ENCODE data around the gene SART1. TPM values are rescaled to one million over a fixed set of nuclear protein-coding genes. Genes with fewer than 3 reads are reported as not detected.

SART1 gene
- total RNA-seq, 4 donors from 2014 or later: 32.3 to 96.1 (median 39.7) TPM

GRCh38 chr11:65919141-65919572 is 42.4 kb upstream of the SART1 start, which contains the start of gene DRAP1:
DRAP1 (plus strand) TSS chr11:65919426; CDS start chr11:65919502, 76 bp downstream.
- Histone ChIP-seq H3K27ac (peak within 1 kb of the TSS; percentile 78 to 98 (median 97)), H3K4me1 (peaks cover 0 to 58% (median 42%) of the 10 kb centered on the region in 3 donors), H3K4me3 (peak within 1 kb of the TSS; percentile 88 to 99), H3K36me3 (peaks cover 0 to 42% of the 10 kb centered on the region in 2 donors), H3K9me3 (no peaks in the 10 kb centered on the region), H3K27me3 (no peaks in the 10 kb centered on the region)
- peak; percentile 77 for TF ChIP-seq POLR2AphosphoS5 (IDR thresholded peaks at IDR 0.05)
- no peak for TF ChIP-seq EP300 (IDR thresholded peaks at IDR 0.05)
- TF ChIP-seq POLR2A (IDR thresholded peaks at IDR 0.05): peak; percentile 68 to 72
- TF ChIP-seq CTCF (IDR thresholded peaks at IDR 0.05): no peak
- peak; percentile 94 for ATAC-seq
- whole genome bisulfite sequencing, 2 donors (ENCODE audit: low coverage in 1 of 2): no CpG with 5 or more reads among the region's 59 CpGs

- H3K4me1 ChIP-seq: peaks cover 0 to 52% (median 42%) of the 10 kb centered on the region in 3 donors
- ATAC-seq: peak; percentile 24
- no CpG with 5 or more reads among the region's 60 CpGs for WGBS, 2 donors (ENCODE audit: low coverage in 1 of 2)
- H3K27me3 ChIP-seq: no peaks in the 10 kb centered on the region
- peak overlapping the region; percentile 88 to 99 for H3K4me3 ChIP-seq
- TF ChIP-seq EP300 (IDR thresholded peaks at IDR 0.05): no peak
- TF ChIP-seq POLR2AphosphoS5 (IDR thresholded peaks at IDR 0.05): no peak
- TF ChIP-seq POLR2A (IDR thresholded peaks at IDR 0.05): no peak
- no peak for TF ChIP-seq CTCF (IDR thresholded peaks at IDR 0.05)
- H3K36me3 ChIP-seq: peaks cover 0 to 42% of the 10 kb centered on the region in 2 donors
- no peaks in the 10 kb centered on the region for H3K9me3 ChIP-seq
- H3K27ac ChIP-seq: peak overlapping the region; percentile 73 to 98 (median 96)
Measured at GRCh38 chr11:65919573-65920371, 41.8 kb upstream of the SART1 start.

- TF ChIP-seq POLR2AphosphoS5 (IDR thresholded peaks at IDR 0.05) (no peak), CTCF (IDR thresholded peaks at IDR 0.05) (no peak), EP300 (IDR thresholded peaks at IDR 0.05) (no peak), POLR2A (IDR thresholded peaks at IDR 0.05) (no peak)
- peaks cover 0 to 46% (median 37%) of the 10 kb centered on the region in 3 donors for H3K4me1 ChIP-seq
- peaks cover 0 to 42% of the 10 kb centered on the region in 2 donors for H3K36me3 ChIP-seq
- peak overlapping the region; percentile 88 to 99 for H3K4me3 ChIP-seq
- peak overlapping the region in 3 of 4 donors; percentile 94 to 98 (median 97) for H3K27ac ChIP-seq
- H3K9me3 ChIP-seq: no peaks in the 10 kb centered on the region
- no peak for ATAC-seq
- no peaks in the 10 kb centered on the region for H3K27me3 ChIP-seq
- 60 to 64% methylated on average over 1 to 8 of the region's 15 CpGs for WGBS, 2 donors (ENCODE audit: low coverage in 1 of 2)
Measured at GRCh38 chr11:65920372-65920802, 41.1 kb upstream of the SART1 start.

GRCh38 chr11:65921033-65921555 is 40.4 kb upstream of the SART1 start:
- H3K27ac ChIP-seq: peak overlapping the region in 1 of 4 donors; percentile 94

More at GRCh38 chr11:65921033-65921555, 40.4 kb upstream of the SART1 start:
- no peaks in the 10 kb centered on the region for H3K9me3 ChIP-seq
- H3K36me3 ChIP-seq: peaks cover 0 to 42% of the 10 kb centered on the region in 2 donors
- WGBS, 2 donors (ENCODE audit: low coverage in 1 of 2): 70% methylated on average over 2 of the region's 12 CpGs; no CpG with 5 or more reads in 1 of the 2 donors
- no peak for ATAC-seq
- H3K4me1 ChIP-seq: peaks cover 0 to 38% (median 31%) of the 10 kb centered on the region in 3 donors
- peak overlapping the region in 1 of 2 donors; percentile 99 for H3K4me3 ChIP-seq
- TF ChIP-seq EP300 (IDR thresholded peaks at IDR 0.05) (no peak), CTCF (IDR thresholded peaks at IDR 0.05) (no peak), POLR2AphosphoS5 (IDR thresholded peaks at IDR 0.05) (no peak), POLR2A (IDR thresholded peaks at IDR 0.05) (no peak)
- no peaks in the 10 kb centered on the region for H3K27me3 ChIP-seq

Measured in gastroesophageal sphincter (tissue), 4 donors.